Adrenal gland (tissue), 19 donors: Measurements from ENCODE around the gene OR4D1. TPM values are rescaled to one million over a fixed set of nuclear protein-coding genes. Genes with fewer than 3 reads are reported as not detected.
"Not testable (repeated sequence)": the region's sequence is repeated elsewhere in the genome, so short reads cannot be mapped to it uniquely, and the experiment has no call there.

Experiments
- DNase-seq, 7 donors: peaks; one replicate each; pipeline ENCODE4 v3.0.0-alpha.2; 2019 to 2020
- H3K27ac ChIP-seq, 5 donors: fragments of 200-600 bp; sonication (generic) in 4 of 5; 1 replicate in 3 of 5; 2 replicates in 2 of 5; pipeline versions ENCODE4 v1.5.1 to v1.8.0; 2016 to 2020; ENCODE audit warnings: mild to moderate bottlenecking in 1 of 5
- H3K27me3 ChIP-seq: fragments of 200-600 bp; 2 replicates; pipeline ENCODE4 v1.8.0; 2021
- H3K36me3 ChIP-seq, 2 donors: fragments of 200-600 bp; replicated peaks in 1 of 2; 1 replicate in 1 of 2; 2 replicates in 1 of 2; pipeline versions ENCODE4 v1.5.1 to v1.8.0; 2018 to 2022
- H3K4me1 ChIP-seq, 2 donors: fragments of 200-600 bp; replicated peaks in 1 of 2; 1 replicate in 1 of 2; 2 replicates in 1 of 2; pipeline versions ENCODE4 v1.5.1 to v1.8.0; 2018 to 2021
- H3K4me3 ChIP-seq, 4 donors: fragments of 200-600 bp; sonication (generic) in 3 of 4; one replicate each; pipeline ENCODE4 v1.5.1; 2016 to 2018
- H3K9me3 ChIP-seq, 3 donors: fragments of 200-600 bp; sonication (generic) in 1 of 3; replicated peaks in 1 of 3; 1 replicate in 2 of 3; 2 replicates in 1 of 3; pipeline versions ENCODE4 v1.5.1 to v1.8.0; 2016 to 2021
- POLR2A ChIP-seq, 2 donors: fragments of 450-650 bp; IDR thresholded peaks; one replicate each; pipeline ENCODE4 v1.6.1; 2017; ENCODE audit warnings: antibody characterized with exemption in 2 of 2, mild to moderate bottlenecking in 2 of 2, moderate library complexity in 1 of 2
- WGBS, 4 donors: extraction: QIAGEN DNeasy Blood & Tissue Kit in 2 of 4; methylation state at CpG; one replicate each; pipeline versions ENCODE4 v1.1.5 to v1.1.7; 2013 to 2017; 5-methylcytosine and 5-hydroxymethylcytosine counted together
- intact Hi-C, 2 donors: fragments of 100-400 bp; cut with DNase I; formaldehyde crosslinking; loops; one replicate each; pipeline versions ENCODE4 v1.14.1 to v1.15.0; 2022 to 2023
- long read RNA-seq, 10 donors: library from polyadenylated mRNA in 3 of 10; unstranded in 2 of 10; stranded (forward) in 1 of 10; transcript quantifications; one replicate each; pipeline ENCODE4 v2.0.0 and lab custom pipeline, GENCODE V29; 2021 to 2026
- polyA plus RNA-seq, 3 donors: library from polyadenylated mRNA; stranded (reverse); fragments of 200-250 nt in 2 of 3; fragments of 350-450 nt in 1 of 3; fragmentation: Illumina TruSeq in 1 of 3; extraction: RNeasy Lipid Tissue Mini Kit (QIAGEN cat#74804) in 1 of 3; gene quantifications; one replicate each; pipeline ENCODE4 v1.2.3, GENCODE V29; 2013 to 2014
- total RNA-seq, 9 donors: library from RNA; depleted of rRNA in 4 of 9; stranded (reverse); fragments of >200 nt in 4 of 9; fragments of 120-200 nt in 1 of 9; fragmentation: NEBNext Ultra II Directional in 1 of 9; extraction: Animal tissue kit (Norgen Biotek cat#: 25700) in 1 of 9; gene quantifications; one replicate each; pipeline versions ENCODE4 v1.1.0 to v1.2.4, GENCODE V29; 2013 to 2023
- TF ChIP-seq, protein P1 (sequence below), 6 experiments: fragments of 450-650 bp in 4 of 6; fragments of 200-600 bp in 2 of 6; sonication (generic) in 1 of 6; IDR thresholded peaks; 1 replicate in 5 of 6; 2 replicates in 1 of 6; pipeline versions ENCODE4 v1.5.1 to v1.8.0; 2016 to 2021; ENCODE audit warnings: antibody characterized with exemption in 6 of 6, mild to moderate bottlenecking in 2 of 6, moderate library complexity in 1 of 6
- donor health status: healthy with polysubstance abuse.
- donor health status: Bipolar disorder and iron deficiency.
- donor health status: DM: yes; HTN: yes; CAD: no.
- donor health status: DM: no; HTN: no; CAD: no.
- donor health status: DM: no; HTN: no; CAD: no.
- donor health status: DM: yes; HTN: yes; CAD: no.

Gene OR4D1
- not detected for total RNA-seq
- polyA plus RNA-seq, result under 1 TPM in 1 of 3 donors, not detected in 2; under 0.01 TPM
- long read RNA-seq, donor 1, result 0 reads
- long read RNA-seq, donor 2, result 0 reads
- long read RNA-seq, donor 3, result 0 reads
- long read RNA-seq, donor 4, result 0 reads
- long read RNA-seq, donor 5, result 0 reads
- long read RNA-seq, donor 6, result 0 reads
- long read RNA-seq, donor 7, result 0 reads
- long read RNA-seq, donor 8, result 0 reads
- long read RNA-seq, donor 9, result 0 reads
- long read RNA-seq, donor 10, result 0 reads

DNA sequence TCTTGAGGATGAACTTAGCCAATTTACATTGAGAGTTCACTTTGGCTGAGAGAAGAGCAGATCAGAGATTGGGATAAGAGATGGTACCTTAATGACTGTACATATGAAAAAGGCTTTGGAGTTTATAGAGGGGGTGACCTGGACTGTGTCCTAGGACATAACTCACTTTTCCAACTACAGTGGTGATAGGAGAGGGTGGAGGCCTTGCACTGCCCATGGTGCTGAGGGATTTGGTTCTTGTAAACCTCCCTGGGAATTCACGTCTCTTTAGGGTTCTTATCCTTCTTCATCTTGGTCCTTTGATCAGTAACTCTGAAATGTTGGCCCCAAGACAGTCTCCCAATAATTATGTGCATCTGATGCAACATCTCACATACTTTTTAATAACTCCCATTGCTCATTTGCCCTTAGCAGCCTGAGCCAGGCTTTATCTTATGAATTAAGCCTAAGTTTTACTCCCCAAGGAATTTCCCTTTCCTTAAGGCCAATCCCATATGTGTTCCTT, at the start of gene OR4D1:
TSS of gene OR4D1 (plus strand) at position 455 of the 505 bp plus-strand sequence. CDS start 6,770 bp downstream, outside the sequence.
- WGBS, 4 donors, result 40 to 69% (median 44%) methylated on average over 1 of the region's 1 CpG
- peaks cover 5 to 15% (median 13%) of the 10 kb centered on the region in 3 donors for H3K9me3 ChIP-seq
- H3K36me3 ChIP-seq, result no peaks in the 10 kb centered on the region
- H3K27me3 ChIP-seq, result peaks cover 10% of the 10 kb centered on the region
- intact Hi-C loops, result no loop called here
- TF ChIP-seq, protein P1, sequence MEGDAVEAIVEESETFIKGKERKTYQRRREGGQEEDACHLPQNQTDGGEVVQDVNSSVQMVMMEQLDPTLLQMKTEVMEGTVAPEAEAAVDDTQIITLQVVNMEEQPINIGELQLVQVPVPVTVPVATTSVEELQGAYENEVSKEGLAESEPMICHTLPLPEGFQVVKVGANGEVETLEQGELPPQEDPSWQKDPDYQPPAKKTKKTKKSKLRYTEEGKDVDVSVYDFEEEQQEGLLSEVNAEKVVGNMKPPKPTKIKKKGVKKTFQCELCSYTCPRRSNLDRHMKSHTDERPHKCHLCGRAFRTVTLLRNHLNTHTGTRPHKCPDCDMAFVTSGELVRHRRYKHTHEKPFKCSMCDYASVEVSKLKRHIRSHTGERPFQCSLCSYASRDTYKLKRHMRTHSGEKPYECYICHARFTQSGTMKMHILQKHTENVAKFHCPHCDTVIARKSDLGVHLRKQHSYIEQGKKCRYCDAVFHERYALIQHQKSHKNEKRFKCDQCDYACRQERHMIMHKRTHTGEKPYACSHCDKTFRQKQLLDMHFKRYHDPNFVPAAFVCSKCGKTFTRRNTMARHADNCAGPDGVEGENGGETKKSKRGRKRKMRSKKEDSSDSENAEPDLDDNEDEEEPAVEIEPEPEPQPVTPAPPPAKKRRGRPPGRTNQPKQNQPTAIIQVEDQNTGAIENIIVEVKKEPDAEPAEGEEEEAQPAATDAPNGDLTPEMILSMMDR (IDR thresholded peaks at IDR 0.05), result no peak
- no peak for TF ChIP-seq POLR2A (IDR thresholded peaks at IDR 0.05)
- no peak within 1 kb of the TSS for H3K27ac ChIP-seq
- DNase-seq, result no peak
- H3K4me1 ChIP-seq, result no peaks in the 10 kb centered on the region
- no peak within 1 kb of the TSS for H3K4me3 ChIP-seq

DNA sequence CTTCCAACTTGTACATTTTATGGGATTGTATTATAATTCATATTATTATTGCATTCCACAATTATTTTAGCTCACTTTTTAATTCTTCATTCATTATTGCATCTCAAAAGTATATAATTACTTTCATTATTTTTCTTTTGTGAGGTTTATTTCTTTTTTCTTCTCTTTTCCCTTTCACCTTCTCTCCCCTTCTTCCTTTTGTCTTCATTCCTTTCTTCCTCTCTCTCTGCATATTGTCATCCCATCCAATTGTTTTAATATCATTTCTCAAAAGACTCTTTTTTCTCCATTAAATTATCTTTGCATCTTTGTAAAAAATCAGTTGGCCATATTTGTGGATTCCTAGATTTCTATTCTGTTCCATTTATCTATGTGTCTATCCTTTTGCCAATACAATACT, 47.7 kb upstream of the OR4D1 start:
- DNase-seq, result no peak
- Histone ChIP-seq H3K9me3 (no peaks in the 10 kb centered on the region), H3K4me3 (no peak overlapping the region), H3K36me3 (no peaks in the 10 kb centered on the region), H3K4me1 (no peaks in the 10 kb centered on the region), H3K27ac (no peak overlapping the region), H3K27me3 (no peaks in the 10 kb centered on the region)
- no peak for TF ChIP-seq POLR2A (IDR thresholded peaks at IDR 0.05)
- TF ChIP-seq, protein P1 (IDR thresholded peaks at IDR 0.05), result no peak
- intact Hi-C loops, result no loop called here

DNA sequence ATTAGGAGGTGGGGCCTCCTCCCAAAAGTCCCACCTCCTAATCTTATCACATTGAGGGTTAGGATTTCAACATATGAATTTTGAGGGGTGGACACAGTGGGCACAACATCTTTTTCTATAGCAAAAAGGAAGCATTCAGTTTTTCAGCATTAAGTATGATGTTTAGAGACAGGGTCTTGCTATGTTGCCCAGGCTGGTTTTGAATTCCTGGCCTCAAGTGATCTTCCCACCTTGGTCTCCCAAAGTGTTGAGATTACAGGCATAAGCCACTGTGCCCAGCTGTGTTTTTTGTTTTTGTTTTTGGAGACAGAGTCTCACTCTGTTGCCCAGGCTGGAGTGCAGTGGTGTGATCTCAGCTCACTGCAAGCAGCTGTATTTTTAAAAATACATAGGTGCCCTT, 46.3 kb upstream of the OR4D1 start:
- H3K27me3 ChIP-seq, H3K9me3 ChIP-seq, intact Hi-C loops, H3K4me3 ChIP-seq, DNase-seq, H3K4me1 ChIP-seq, H3K27ac ChIP-seq, H3K36me3 ChIP-seq: not testable (repeated sequence)

DNA sequence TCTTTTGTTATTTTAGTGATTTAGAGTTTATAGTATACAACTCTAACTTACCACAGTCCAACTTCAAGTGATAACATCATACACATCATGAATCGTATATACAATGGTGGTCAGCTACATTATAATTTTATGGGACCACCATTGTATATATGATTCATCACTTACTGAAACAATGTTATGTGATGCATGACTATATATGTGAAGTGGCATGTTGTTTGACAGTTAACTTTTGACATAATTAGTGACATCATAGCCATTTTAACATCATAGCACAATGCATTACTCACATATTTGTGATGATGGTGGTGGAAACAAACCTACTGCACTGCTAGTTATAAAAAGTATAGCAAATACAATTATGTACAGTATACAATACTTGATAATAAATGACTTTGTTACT, 43.1 kb upstream of the OR4D1 start:
- intact Hi-C loops, result no loop called here
- DNase-seq, result no peak
- WGBS, 4 donors, result 87 to 100% (median 97%) methylated on average over 1 of the region's 1 CpG

More for the DNA sequence above, 43.1 kb upstream of the OR4D1 start:
- Histone ChIP-seq H3K4me1 (no peaks in the 10 kb centered on the region), H3K27ac (no peak overlapping the region), H3K36me3 (no peaks in the 10 kb centered on the region), H3K9me3 (no peaks in the 10 kb centered on the region), H3K4me3 (no peak overlapping the region), H3K27me3 (no peaks in the 10 kb centered on the region)
- TF ChIP-seq, protein P1 (IDR thresholded peaks at IDR 0.05), result no peak
- TF ChIP-seq POLR2A (IDR thresholded peaks at IDR 0.05), result no peak
